SKM-1 (cell line): Measurements from ENCODE around the gene GPR63.

ENCODE experiments used
- DNase-seq: peaks from one replicate; lab custom pipeline; 2025; ENCODE audit not compliant: unreplicated experiment; lab: John Stamatoyannopoulos, UW

The GPR63 gene

DNA sequence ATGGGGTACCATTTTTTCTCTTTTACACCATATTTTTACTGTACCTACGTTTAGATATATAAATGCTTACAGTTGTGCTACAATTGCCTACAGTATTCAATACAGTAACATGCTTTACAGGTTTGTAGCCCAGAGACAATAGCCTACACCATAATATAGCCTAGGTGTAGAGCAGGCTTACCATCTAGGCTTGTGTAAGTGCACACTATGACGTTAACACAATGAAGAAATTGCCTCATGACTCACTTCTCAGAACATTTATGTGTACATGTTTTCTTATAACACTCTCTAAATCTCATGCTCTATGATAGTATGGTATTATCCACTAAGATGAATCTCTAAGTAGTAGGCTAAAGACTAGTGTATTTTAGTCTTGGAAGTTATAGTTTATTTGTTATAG, 13.5 kb downstream of the GPR63 start:
- DNase-seq: no peak

GRCh38 chr6:96821034-96821433, 16.2 kb downstream of the GPR63 start:
- DNase-seq: no peak

GRCh38 chr6:96816301-96816817, 20.9 kb downstream of the GPR63 start:
- no peak for DNase-seq

DNA sequence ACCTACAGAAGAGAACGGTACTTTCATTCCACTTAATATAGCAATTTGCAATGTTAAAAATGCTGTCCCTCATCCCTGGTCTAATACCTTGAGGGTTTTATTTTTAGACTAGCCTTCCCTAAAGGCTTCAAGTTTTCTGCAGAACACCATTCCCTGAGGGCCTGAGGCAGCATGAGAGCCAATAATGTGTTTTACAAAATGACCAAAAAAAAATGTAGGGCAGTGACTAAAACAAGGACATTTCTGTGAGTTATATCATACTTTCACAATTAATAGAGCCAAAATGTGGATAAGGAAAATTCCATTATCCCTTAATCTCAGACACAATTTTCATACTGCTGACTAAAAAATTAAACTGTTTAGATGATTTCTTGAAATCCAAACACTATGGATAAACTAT, 22.7 kb downstream of the GPR63 start:
- no peak for DNase-seq

- no peak for DNase-seq
Observed at GRCh38 chr6:96812077-96812703, 25.1 kb downstream of the GPR63 start.

- no peak for DNase-seq
Observed at GRCh38 chr6:96811670-96812069, 25.6 kb downstream of the GPR63 start.

DNA sequence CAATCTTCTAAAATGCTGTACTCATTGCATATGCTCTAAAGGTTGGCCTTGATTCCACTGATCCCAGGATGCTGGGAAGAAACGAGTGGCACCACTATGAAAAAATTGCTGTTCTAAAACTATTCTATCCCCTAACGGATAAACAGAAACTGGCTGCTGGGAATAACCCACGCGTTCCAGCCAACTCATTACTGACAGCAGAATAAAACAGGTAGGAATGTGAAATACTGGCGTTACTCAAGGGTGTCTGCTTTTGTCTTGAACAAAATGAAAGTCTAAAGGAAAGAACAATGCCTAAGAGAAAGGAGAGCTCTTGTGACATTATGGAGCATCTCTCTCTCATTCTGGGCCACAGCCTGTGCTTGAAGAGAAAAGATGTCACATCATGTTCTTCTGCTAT, 26.1 kb downstream of the GPR63 start:
- no peak for DNase-seq

DNA sequence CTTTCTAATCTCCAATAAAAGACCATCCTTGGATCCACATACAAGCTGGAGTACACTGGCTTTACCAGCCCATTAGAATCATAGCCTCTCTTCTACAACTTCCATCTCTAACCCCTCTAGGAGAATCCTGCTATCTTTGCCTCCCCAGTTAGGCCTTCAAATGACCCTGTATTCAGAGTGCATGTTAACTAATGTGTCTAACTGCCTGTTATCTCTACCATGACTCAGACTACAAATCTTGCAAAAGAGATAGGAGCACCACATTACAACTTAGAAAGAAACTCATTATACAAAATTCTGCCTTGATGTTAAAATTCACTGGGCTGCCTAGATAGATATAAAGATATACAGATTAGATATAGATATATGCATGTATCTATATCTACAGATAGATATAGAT, 28.2 kb downstream of the GPR63 start:
- DNase-seq: no peak

DNA sequence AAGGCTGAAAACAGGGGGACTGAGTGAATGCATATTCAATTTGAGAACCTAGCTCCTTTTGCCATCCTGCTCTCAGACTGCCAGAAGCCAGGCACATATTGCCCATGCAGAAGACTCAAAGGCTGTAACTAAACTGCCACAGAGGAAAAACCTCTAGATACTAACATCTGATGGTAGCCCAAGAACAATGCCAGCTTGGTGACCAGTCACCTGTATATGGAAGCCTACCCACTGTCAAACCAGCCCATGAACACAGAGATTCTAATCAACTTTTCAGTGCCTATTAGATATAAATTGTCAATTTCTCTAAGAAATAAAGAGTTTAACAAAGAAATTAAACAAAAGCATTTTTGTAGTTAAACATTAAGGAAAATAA, 34.2 kb downstream of the GPR63 start:
- DNase-seq: no peak

GRCh38 chr6:96795481-96795880, 41.8 kb downstream of the GPR63 start:
- DNase-seq: no peak

- DNase-seq: no peak
Observed at GRCh38 chr6:96794980-96795379, 42.3 kb downstream of the GPR63 start.

GRCh38 chr6:96792561-96793190, 44.6 kb downstream of the GPR63 start:
- DNase-seq: no peak

- DNase-seq: no peak
Observed at GRCh38 chr6:96789871-96790270, 47.4 kb downstream of the GPR63 start.

DNA sequence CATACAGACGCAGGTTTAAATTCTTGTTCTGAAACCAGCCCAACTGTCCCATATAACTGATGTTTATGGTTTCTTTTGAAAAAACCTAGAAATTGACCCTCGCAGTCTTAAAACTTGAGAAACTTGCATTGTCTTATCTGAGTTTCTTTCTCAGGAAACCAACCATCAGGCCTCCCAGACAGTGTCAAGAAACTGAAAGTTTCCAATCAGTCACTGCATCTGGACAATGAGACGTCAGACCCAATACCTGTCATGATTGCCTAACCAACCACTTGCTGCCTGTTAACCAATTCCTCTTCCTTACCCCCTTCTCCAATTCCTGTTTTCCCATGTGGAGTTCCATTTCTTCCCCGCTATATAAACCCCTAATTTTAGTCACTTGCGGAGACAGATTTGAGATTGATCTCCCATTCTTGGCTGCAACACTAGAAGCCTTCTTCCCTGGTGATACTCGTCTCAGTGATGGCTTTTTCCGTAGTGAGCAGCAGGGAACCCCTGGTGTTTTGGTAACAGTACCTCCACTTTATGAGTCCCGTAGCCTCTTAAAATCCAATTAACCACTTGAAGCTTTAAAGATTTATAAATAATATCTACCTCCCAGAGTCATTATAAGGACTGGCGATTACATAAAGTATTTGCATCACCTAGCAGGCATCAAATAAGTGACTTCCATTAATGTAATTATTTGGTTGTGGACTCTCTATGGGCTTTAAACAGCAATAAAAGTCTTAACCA, 49.3 kb downstream of the GPR63 start:
- no peak for DNase-seq

- DNase-seq: peak; percentile 84
Observed at GRCh38 chr6:96786336-96786735, 50.9 kb downstream of the GPR63 start.

DNA sequence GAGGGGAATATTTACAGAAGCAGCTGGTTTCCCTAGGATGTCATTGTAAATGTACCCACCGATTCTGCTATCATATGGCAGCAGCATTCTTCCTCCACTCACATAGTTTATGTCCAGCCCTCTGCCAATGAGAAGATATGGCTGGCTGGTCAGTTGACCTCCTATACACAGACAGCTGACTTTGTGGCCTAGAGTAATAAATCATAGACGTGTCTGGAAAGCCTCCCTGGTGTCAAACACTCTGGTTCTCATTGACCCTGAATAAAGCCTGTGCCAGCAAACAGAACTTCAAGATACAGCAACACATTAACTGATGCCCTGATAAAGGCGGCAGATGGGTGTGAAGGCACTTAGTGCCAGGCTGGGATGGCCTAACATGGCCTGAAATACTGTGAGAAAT, 52.6 kb downstream of the GPR63 start:
- DNase-seq: no peak

- DNase-seq: no peak
Observed at GRCh38 chr6:96783307-96783706, 54.0 kb downstream of the GPR63 start.

- no peak for DNase-seq
Observed at GRCh38 chr6:96781557-96781956, 55.7 kb downstream of the GPR63 start.

DNA sequence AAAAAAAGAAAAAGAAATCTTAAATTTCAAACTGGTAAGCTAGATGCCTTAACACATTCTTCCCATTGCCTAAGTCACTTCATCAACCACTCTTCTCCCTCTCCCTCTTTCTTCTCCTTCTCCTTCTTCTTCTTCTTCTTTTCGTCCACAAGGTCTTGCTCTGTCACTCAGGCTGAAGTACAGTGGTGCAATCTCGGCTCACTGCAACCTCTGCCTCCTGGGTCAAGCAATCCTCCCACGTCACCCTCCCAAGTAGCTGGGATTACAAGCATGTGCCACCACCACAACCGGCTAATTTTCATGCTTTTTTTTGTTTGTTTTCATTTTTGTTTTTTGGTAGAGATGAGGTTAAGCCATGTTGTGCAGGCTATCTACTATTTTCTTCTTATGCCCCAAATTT, 60.2 kb downstream of the GPR63 start:
- DNase-seq: no peak

- DNase-seq: no peak
Observed at GRCh38 chr6:96775727-96776400, 61.4 kb downstream of the GPR63 start.

GRCh38 chr6:96766769-96767168, 70.5 kb downstream of the GPR63 start:
- DNase-seq: no peak

DNA sequence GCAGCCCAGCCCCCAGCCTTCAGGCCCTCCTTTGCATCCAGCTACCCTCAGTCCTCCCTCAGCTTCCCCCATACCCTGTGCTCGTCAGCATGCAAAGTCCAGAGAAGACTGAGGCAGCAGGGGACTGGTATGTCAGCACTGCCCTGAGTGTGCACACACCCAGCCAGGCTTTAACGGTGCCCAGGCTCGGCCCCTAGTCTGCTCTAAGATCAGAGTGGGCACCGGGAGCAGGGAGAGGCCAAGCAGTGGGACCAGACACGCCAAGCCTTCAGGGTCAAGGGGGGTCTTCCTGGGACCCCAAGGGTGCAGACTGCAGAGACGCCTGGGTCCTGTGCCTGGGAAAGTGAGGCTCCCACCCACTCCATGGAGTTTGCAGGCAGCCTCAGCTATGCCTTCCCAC, 74.7 kb downstream of the GPR63 start:
- DNase-seq: no peak
